SK-N-SH treated with all-trans-retinoic acid at 6 μM for 48 hours (cell line): Measurements from ENCODE around the gene ACTN3.

Experiments
- ATAC-seq: fragments of 200-7000 bp; cut with Tn5 transposase; 3 replicates; pipeline ENCODE4 v1.9.1; 2020; ENCODE audit warnings: mild to moderate bottlenecking, moderate library complexity
- ARNTL ChIP-seq: fragments of 450-650 bp; formaldehyde crosslinking; IDR thresholded peaks from 2 replicates; pipeline ENCODE4 v1.5.0; 2020; ENCODE audit warnings: low read depth, mild to moderate bottlenecking, moderate library complexity, borderline replicate concordance
- BACH2 ChIP-seq: fragments of 250-450 bp; sonication (Bioruptor Pico); IDR thresholded peaks from 2 replicates; pipeline ENCODE4 v1.9.0; 2021; ENCODE audit warnings: mild to moderate bottlenecking, borderline replicate concordance
- CREB5 ChIP-seq: fragments of 250-450 bp; sonication (Bioruptor Pico); IDR thresholded peaks from 2 replicates; pipeline ENCODE4 v1.5.1; 2020; ENCODE audit warnings: low read depth, mild to moderate bottlenecking, moderate library complexity
- CSDC2 ChIP-seq: fragments of 250-450 bp; sonication (Bioruptor Pico); IDR thresholded peaks from 2 replicates; pipeline ENCODE4 v1.5.0; 2020; ENCODE audit warnings: mild to moderate bottlenecking, moderate library complexity
- CSRNP3 ChIP-seq: fragments of 250-450 bp; sonication (Bioruptor Pico); IDR thresholded peaks from 2 replicates; pipeline ENCODE4 v1.5.1; 2021; ENCODE audit warnings: mild to moderate bottlenecking, moderate library complexity
- ESRRG ChIP-seq: fragments of 250-450 bp; sonication (Bioruptor Pico); IDR thresholded peaks from 2 replicates; pipeline ENCODE4 v1.6.1; 2021; ENCODE audit warnings: mild to moderate bottlenecking
- GLIS3 ChIP-seq: fragments of 250-450 bp; sonication (Bioruptor Pico); IDR thresholded peaks from 2 replicates; pipeline ENCODE4 v1.5.0; 2020; ENCODE audit warnings: mild to moderate bottlenecking, moderate library complexity
- ISL1 ChIP-seq: fragments of 250-450 bp; sonication (Bioruptor Pico); IDR thresholded peaks from 2 replicates; pipeline ENCODE4 v2.1.2; 2022; ENCODE audit warnings: mild to moderate bottlenecking, moderate library complexity
- OSR1 ChIP-seq: fragments of 250-450 bp; sonication (Bioruptor Pico); IDR thresholded peaks from 2 replicates; pipeline ENCODE4 v1.8.0; 2022; ENCODE audit warnings: moderate library complexity, mild to moderate bottlenecking, inconsistent platforms
- PATZ1 ChIP-seq: fragments of 250-450 bp; sonication (Bioruptor Pico); IDR thresholded peaks from 2 replicates; pipeline ENCODE4 v1.8.0; 2020; ENCODE audit warnings: mild to moderate bottlenecking, moderate library complexity, borderline replicate concordance
- PPARA ChIP-seq: fragments of 250-450 bp; sonication (Bioruptor Pico); IDR thresholded peaks from 2 replicates; pipeline ENCODE4 v1.5.0; 2020; ENCODE audit warnings: mild to moderate bottlenecking, borderline replicate concordance
- RARB ChIP-seq: fragments of 250-450 bp; sonication (Bioruptor Pico); IDR thresholded peaks from 2 replicates; pipeline ENCODE4 v1.8.0; 2021; ENCODE audit warnings: mild to moderate bottlenecking, moderate library complexity
- TCF4 ChIP-seq: fragments of 250-450 bp; sonication (Bioruptor Pico); IDR thresholded peaks from 2 replicates; pipeline ENCODE4 v1.8.0; 2021; ENCODE audit warnings: mild to moderate bottlenecking, moderate library complexity, borderline replicate concordance
- TSHZ2 ChIP-seq: fragments of 250-450 bp; sonication (Bioruptor Pico); IDR thresholded peaks from 2 replicates; pipeline ENCODE4 v1.5.0; 2020; ENCODE audit warnings: mild to moderate bottlenecking, moderate library complexity
- ZC3H10 ChIP-seq: fragments of 250-450 bp; sonication (Bioruptor Pico); IDR thresholded peaks from 2 replicates; pipeline ENCODE4 v1.5.1; 2021; ENCODE audit warnings: mild to moderate bottlenecking, moderate library complexity
- ZFP3 ChIP-seq: fragments of 250-450 bp; sonication (Bioruptor Pico); IDR thresholded peaks from 2 replicates; pipeline ENCODE4 v1.5.0; 2020; ENCODE audit warnings: mild to moderate bottlenecking, moderate library complexity
- ZNF565 ChIP-seq: fragments of 450-650 bp; formaldehyde crosslinking; conservative IDR thresholded peaks from 2 replicates; pipeline ENCODE4 v1.5.0; 2020; ENCODE audit warnings: low read depth, mild to moderate bottlenecking, moderate library complexity
- ZNF8 ChIP-seq: fragments of 450-650 bp; formaldehyde crosslinking; IDR thresholded peaks from 2 replicates; pipeline ENCODE4 v1.5.0; 2020; ENCODE audit warnings: mild to moderate bottlenecking, moderate library complexity

Gene ACTN3

GRCh38 chr11:66561975-66562248 lies 15.2 kb downstream of the ACTN3 start:
- ATAC-seq, result no peak
- no peak for TF ChIP-seq ARNTL (CRISPR knock-in tag)
- TF ChIP-seq PPARA (CRISPR knock-in tag), result no peak
- no peak for TF ChIP-seq ZC3H10
- no peak for TF ChIP-seq ISL1
- no peak for TF ChIP-seq ZNF565 (CRISPR knock-in tag)
- no peak for TF ChIP-seq RARB (CRISPR knock-in tag)
- no peak for TF ChIP-seq CSRNP3 (CRISPR knock-in tag)
- no peak for TF ChIP-seq PATZ1 (CRISPR knock-in tag)
- no peak for TF ChIP-seq OSR1 (CRISPR knock-in tag)
- no peak for TF ChIP-seq TSHZ2 (CRISPR knock-in tag)
- TF ChIP-seq ZNF8, result no peak
- no peak for TF ChIP-seq ZFP3

- ATAC-seq, result no peak
- TF ChIP-seq CSRNP3 (CRISPR knock-in tag) (no peak), TCF4 (CRISPR knock-in tag) (no peak), GLIS3 (CRISPR knock-in tag) (no peak)
Measured at GRCh38 chr11:66562275-66562674, 15.6 kb downstream of the ACTN3 start.

- no peak for TF ChIP-seq BACH2 (CRISPR knock-in tag)
- no peak for ATAC-seq
Measured at GRCh38 chr11:66562907-66563583, 16.3 kb downstream of the ACTN3 start.

- no peak for ATAC-seq
- no peak for TF ChIP-seq ESRRG (CRISPR knock-in tag)
- no peak for TF ChIP-seq ISL1
- no peak for TF ChIP-seq PATZ1 (CRISPR knock-in tag)
- no peak for TF ChIP-seq CSRNP3 (CRISPR knock-in tag)
- TF ChIP-seq ZNF565 (CRISPR knock-in tag), result no peak
- TF ChIP-seq CREB5 (CRISPR knock-in tag), result no peak
- no peak for TF ChIP-seq ZFP3
- TF ChIP-seq TSHZ2 (CRISPR knock-in tag), result no peak
- TF ChIP-seq GLIS3 (CRISPR knock-in tag), result no peak
- no peak for TF ChIP-seq BACH2 (CRISPR knock-in tag)
- TF ChIP-seq ARNTL (CRISPR knock-in tag), result no peak
- TF ChIP-seq CSDC2 (CRISPR knock-in tag), result no peak
- no peak for TF ChIP-seq OSR1 (CRISPR knock-in tag)
- TF ChIP-seq, all 23 proteins: peak for 0
Measured at GRCh38 chr11:66563832-66564231, 17.1 kb downstream of the ACTN3 start.
